Measurements from ENCODE around the gene SEPTIN11.

SEPTIN11 gene

GRCh38 chr4:76997532-76997931, 48.0 kb downstream of the SEPTIN11 start:
- no peaks in the 10 kb centered on the region for H3K9me3 ChIP-seq (ENCODE audit: low read length)
- H3K79me2 ChIP-seq (ENCODE audit: insufficient read depth, low read length): no peaks in the 10 kb centered on the region
- TF ChIP-seq CTCF (IDR thresholded peaks at IDR 0.05; ENCODE audit: low read length) (no peak), EZH2 (IDR thresholded peaks at IDR 0.05; ENCODE audit: borderline replicate concordance, low read length) (no peak)
- no peaks in the 10 kb centered on the region for H3K36me3 ChIP-seq (ENCODE audit: insufficient read depth, low read length)
- H3K27me3 ChIP-seq (ENCODE audit: insufficient read depth, low read length): no peaks in the 10 kb centered on the region
- H3K4me3 ChIP-seq (ENCODE audit: low read depth, low read length, poor library complexity, severe bottlenecking): no peak overlapping the region
- H3K9ac ChIP-seq (ENCODE audit: low read length): no peak overlapping the region
- no peaks in the 10 kb centered on the region for H3F3A ChIP-seq (ENCODE audit: insufficient read depth, low read length)
- H4K20me1 ChIP-seq (ENCODE audit: insufficient read depth, low read length): no peaks in the 10 kb centered on the region
- H3K4me2 ChIP-seq (ENCODE audit: low read length): no peak overlapping the region
- peaks cover 11% of the 10 kb centered on the region for H3K4me1 ChIP-seq (ENCODE audit: insufficient read depth, low read length, severe bottlenecking)
- no peaks in the 10 kb centered on the region for H3K9me2 ChIP-seq (ENCODE audit: low read depth, low read length)
- no peak overlapping the region for H3K27ac ChIP-seq (ENCODE audit: low read depth, low read length, poor library complexity, severe bottlenecking)
- no peak overlapping the region for H2AFZ ChIP-seq (ENCODE audit: low read length)

DNA sequence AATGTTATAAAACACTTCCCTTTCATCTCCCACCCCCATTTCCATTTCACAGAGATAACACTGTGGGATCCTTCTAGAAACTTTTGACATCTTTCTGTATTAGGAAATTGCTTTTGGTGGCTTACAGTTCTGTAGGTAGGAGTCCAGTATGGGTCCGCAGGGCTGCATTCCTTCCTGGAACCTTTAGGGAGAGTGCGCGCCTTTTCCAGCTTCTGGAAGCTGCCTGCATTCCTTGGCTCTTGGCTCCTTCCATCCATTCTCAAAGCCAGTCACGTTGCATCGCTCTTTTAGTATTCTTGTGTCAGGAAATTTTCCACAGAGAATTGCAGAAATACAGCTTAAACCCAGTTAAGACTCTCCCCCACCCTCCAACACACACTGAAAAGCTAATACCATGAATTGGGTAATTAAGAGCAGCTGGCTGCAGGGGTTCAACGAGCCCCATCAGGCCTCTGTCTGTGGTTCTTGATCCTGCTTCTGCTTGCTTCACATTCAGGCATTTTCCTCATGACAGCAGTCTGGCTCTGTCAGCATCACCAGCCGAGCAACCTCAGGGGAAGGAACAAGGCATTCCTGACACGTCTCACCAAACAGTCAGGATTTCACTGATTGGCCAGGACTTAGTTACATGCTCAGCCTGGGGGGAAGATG, 48.8 kb downstream of the SEPTIN11 start:
- TF ChIP-seq CTCF (IDR thresholded peaks at IDR 0.05; ENCODE audit: low read length): no peak
- no peak for TF ChIP-seq EZH2 (IDR thresholded peaks at IDR 0.05; ENCODE audit: borderline replicate concordance, low read length)
- Histone ChIP-seq H3F3A (ENCODE audit: insufficient read depth, low read length) (no peaks in the 10 kb centered on the region), H3K79me2 (ENCODE audit: insufficient read depth, low read length) (no peaks in the 10 kb centered on the region), H4K20me1 (ENCODE audit: insufficient read depth, low read length) (no peaks in the 10 kb centered on the region), H3K4me1 (ENCODE audit: insufficient read depth, low read length, severe bottlenecking) (peaks cover 11% of the 10 kb centered on the region), H3K9me3 (ENCODE audit: low read length) (no peaks in the 10 kb centered on the region), H3K4me2 (ENCODE audit: low read length) (no peak overlapping the region), H3K27me3 (ENCODE audit: insufficient read depth, low read length) (no peaks in the 10 kb centered on the region), H3K36me3 (ENCODE audit: insufficient read depth, low read length) (no peaks in the 10 kb centered on the region), H3K9ac (ENCODE audit: low read length) (no peak overlapping the region), H2AFZ (ENCODE audit: low read length) (no peak overlapping the region), H3K9me2 (ENCODE audit: low read depth, low read length) (no peaks in the 10 kb centered on the region), H3K4me3 (ENCODE audit: low read depth, low read length, poor library complexity, severe bottlenecking) (no peak overlapping the region), H3K27ac (ENCODE audit: low read depth, low read length, poor library complexity, severe bottlenecking) (no peak overlapping the region)

Data from OCI-LY1 (cell line).